SK-N-SH (cell line): Measurements from ENCODE around the gene MACROD2. TPM values are rescaled to one million over a fixed set of nuclear protein-coding genes. Genes with fewer than 3 reads are reported as not detected.

Source experiments
- CTCF ChIA-PET: fragments of 300-600, 350-600 bp; formaldehyde crosslinking; extraction: SDS; loops from one replicate; lab custom pipeline; 2021; lab: Yijun Ruan, JAX
- POLR2A ChIA-PET: fragments of 350-600 bp; sonication (Branson Sonifier 250); formaldehyde crosslinking; extraction: SDS; loops from one replicate; lab custom pipeline; 2020; ENCODE audit warnings: antibody characterized with exemption, inconsistent platforms; lab: Yijun Ruan, JAX
- DNase-seq: peaks from one replicate; pipeline ENCODE4 v3.0.0; 2012
- H2AFZ ChIP-seq: fragments of 200-600 bp; sonication (generic); 2 replicates; pipeline ENCODE4 v1.8.1; 2016; ENCODE audit warnings: antibody characterized with exemption, mild to moderate bottlenecking, low read depth
- H3F3A ChIP-seq: fragments of 200-600 bp; sonication (generic); replicated peaks from 2 replicates; pipeline ENCODE3; 2016; ENCODE audit warnings: antibody characterized with exemption, mild to moderate bottlenecking; ENCODE audit not compliant: insufficient read depth
- H3K27ac ChIP-seq, 2 experiments: fragments of 200-500 bp in 1 of 2; fragments of 200-600 bp in 1 of 2; sonication (Bioruptor generic) in 1 of 2; sonication (generic), shearing (Covaris generic) in 1 of 2; 2 replicates each; pipeline versions ENCODE4 v1.5.1 to v1.6.1; 2014 to 2016; ENCODE audit warnings: low read depth in 2 of 2, inconsistent platforms in 1 of 2, low read length in 1 of 2, mild to moderate bottlenecking in 1 of 2, mixed read lengths in 1 of 2
- H3K27me3 ChIP-seq: fragments of 200-600 bp; sonication (generic), shearing (Covaris generic); 2 replicates; pipeline ENCODE4 v1.6.1; 2016; ENCODE audit warnings: mixed run types; ENCODE audit not compliant: insufficient read depth
- H3K36me3 ChIP-seq, 2 experiments: fragments of 200-500 bp in 1 of 2; fragments of 200-600 bp in 1 of 2; sonication (Bioruptor generic) in 1 of 2; sonication (generic) in 1 of 2; replicated peaks in 1 of 2; 2 replicates each; pipeline versions ENCODE3 to v1.5.1; 2014 to 2016; ENCODE audit warnings: low read length in 1 of 2, mild to moderate bottlenecking in 1 of 2; ENCODE audit not compliant: insufficient read depth in 2 of 2, control insufficient read depth in 1 of 2
- H3K4me1 ChIP-seq, 2 experiments: fragments of 200-500 bp in 1 of 2; fragments of 200-600 bp in 1 of 2; sonication (Bioruptor generic) in 1 of 2; sonication (generic), shearing (Covaris generic) in 1 of 2; 2 replicates each; pipeline versions ENCODE4 v1.5.1 to v1.6.1; 2014 to 2016; ENCODE audit warnings: low read depth in 1 of 2, low read length in 1 of 2, mixed run types in 1 of 2; ENCODE audit not compliant: insufficient read depth in 2 of 2, control insufficient read depth in 1 of 2
- H3K4me2 ChIP-seq: fragments of 200-600 bp; sonication (generic), shearing (Covaris generic); 2 replicates; pipeline ENCODE4 v1.6.1; 2017; ENCODE audit warnings: mixed run types
- H3K4me3 ChIP-seq, 2 experiments: fragments of 200-500 bp in 1 of 2; fragments of 200-600 bp in 1 of 2; sonication (Bioruptor generic) in 1 of 2; sonication (generic), shearing (Covaris generic) in 1 of 2; 2 replicates each; pipeline versions ENCODE4 v1.5.1 to v1.8.1; 2014 to 2016; ENCODE audit warnings: low read depth in 2 of 2, inconsistent platforms in 1 of 2, low read length in 1 of 2, mild to moderate bottlenecking in 1 of 2, mixed read lengths in 1 of 2, moderate library complexity in 1 of 2
- H3K79me2 ChIP-seq: fragments of 200-600 bp; sonication (generic); 2 replicates; pipeline ENCODE4 v1.8.1; 2017; ENCODE audit warnings: mild to moderate bottlenecking; ENCODE audit not compliant: insufficient read depth
- H3K9ac ChIP-seq: fragments of 200-600 bp; sonication (generic); 2 replicates; pipeline ENCODE4 v1.6.1; 2017; ENCODE audit warnings: mixed run types
- H3K9me2 ChIP-seq: fragments of 200-600 bp; sonication (generic); 2 replicates; pipeline ENCODE4 v1.6.1; 2017; ENCODE audit warnings: mixed run types
- H3K9me3 ChIP-seq: fragments of 200-600 bp; sonication (generic); 2 replicates; pipeline ENCODE4 v1.6.1; 2017; ENCODE audit warnings: mixed run types, mild to moderate bottlenecking, moderate library complexity
- H4K20me1 ChIP-seq: fragments of 200-600 bp; sonication (generic); 2 replicates; pipeline ENCODE4 v1.6.1; 2017; ENCODE audit warnings: mild to moderate bottlenecking, mixed run types; ENCODE audit not compliant: insufficient read depth
- ELF1 ChIP-seq: IDR thresholded peaks from 2 replicates; pipeline ENCODE4 v1.4.0; 2012
- EP300 ChIP-seq, 2 experiments: IDR thresholded peaks; 2 replicates each; pipeline versions ENCODE4 v1.4.0 to v1.6.1; 2012; ENCODE audit warnings: borderline replicate concordance in 1 of 2, low read depth in 1 of 2, low read length in 1 of 2
- FOSL2 ChIP-seq: IDR thresholded peaks from 2 replicates; pipeline ENCODE4 v1.4.0; 2012; ENCODE audit warnings: low read depth, mild to moderate bottlenecking, moderate library complexity, borderline replicate concordance
- GABPA ChIP-seq: IDR thresholded peaks from 2 replicates; pipeline ENCODE4 v1.4.0; 2012; ENCODE audit warnings: low read depth, mild to moderate bottlenecking
- GATA2 ChIP-seq: sonication (generic); formaldehyde crosslinking; IDR thresholded peaks from 2 replicates; pipeline ENCODE4 v1.5.0; 2020; ENCODE audit warnings: mild to moderate bottlenecking, missing genetic modification reagents
- JUND ChIP-seq: IDR thresholded peaks from 2 replicates; pipeline ENCODE4 v1.4.0; 2012
- MXI1 ChIP-seq: IDR thresholded peaks from 2 replicates; pipeline ENCODE4 v1.6.1; 2012; ENCODE audit warnings: mild to moderate bottlenecking, low read depth, low read length, improper control_type of control experiment
- RAD21 ChIP-seq: IDR thresholded peaks from 2 replicates; pipeline ENCODE4 v1.6.1; 2012; ENCODE audit warnings: mild to moderate bottlenecking, low read length
- RFX5 ChIP-seq: IDR thresholded peaks from 2 replicates; pipeline ENCODE4 v1.6.1; 2012; ENCODE audit warnings: mild to moderate bottlenecking, improper control_type of control experiment, low read length
- TAF1 ChIP-seq: IDR thresholded peaks from 2 replicates; pipeline ENCODE4 v1.6.1; 2012; ENCODE audit warnings: low read depth, mild to moderate bottlenecking, low read length, moderate library complexity, borderline replicate concordance
- TCF12 ChIP-seq: IDR thresholded peaks from 2 replicates; pipeline ENCODE4 v1.4.0; 2012
- YY1 ChIP-seq: IDR thresholded peaks from 2 replicates; pipeline ENCODE4 v1.4.0; 2012; ENCODE audit warnings: low read depth, mild to moderate bottlenecking
- WGBS: methylation state at CpG from one replicate; pipeline ENCODE4 v1.1.6; 2017; ENCODE audit warnings: low lambda C conversion rate; 5-methylcytosine and 5-hydroxymethylcytosine counted together
- polyA plus RNA-seq, 3 experiments: library from polyadenylated mRNA; depleted of rRNA; stranded (reverse); fragments of >200 nt; gene quantifications; 2 replicates each; pipeline ENCODE4 v1.2.3, GENCODE V29; 2012
- TF ChIP-seq, protein P1 (sequence below): IDR thresholded peaks from 2 replicates; pipeline ENCODE4 v1.4.0; 2012; ENCODE audit warnings: low read depth
- TF ChIP-seq, protein P2 (sequence below): fragments of 150-350 bp; IDR thresholded peaks from 2 replicates; pipeline ENCODE4 v1.6.1; 2016; ENCODE audit warnings: mild to moderate bottlenecking, low read depth, low read length
- TF ChIP-seq, protein P3 (sequence below): IDR thresholded peaks from 2 replicates; pipeline ENCODE4 v1.4.0; 2012; ENCODE audit warnings: low read depth, borderline replicate concordance

MACROD2 gene
- polyA plus RNA-seq, 1 of the 3 experiments (the other 2 are of a cell fraction), result 0.33 TPM

- CTCF ChIA-PET, result interaction anchor here (1.1 kb wide), 1 partner anchor 37 kb away, joined by 3 read pairs; no protein-coding TSS in a partner anchor
- Histone ChIP-seq H3K4me1 (no peaks in the 10 kb centered on the region), H3K79me2 (no peaks in the 10 kb centered on the region), H3K4me2 (no peak overlapping the region), H3K27me3 (no peaks in the 10 kb centered on the region), H3K9ac (no peak overlapping the region), H2AFZ (no peak overlapping the region), H3K4me3 (no peak overlapping the region), H3K27ac (no peak overlapping the region), H3K9me3 (no peaks in the 10 kb centered on the region), H4K20me1 (no peaks in the 10 kb centered on the region), H3F3A (no peaks in the 10 kb centered on the region), H3K9me2 (no peaks in the 10 kb centered on the region), H3K36me3 (no peaks in the 10 kb centered on the region)
- DNase-seq, result no peak
- TF ChIP-seq RFX5 (no peak), GABPA (no peak), MXI1 (no peak), RAD21 (no peak), YY1 (no peak), EP300 (IDR thresholded peaks at IDR 0.05; ENCODE audit: borderline replicate concordance in 1 of 2, low read depth in 1 of 2, low read length in 1 of 2) (no peak), GATA2 (no peak), ELF1 (no peak)
- TF ChIP-seq, protein P1, sequence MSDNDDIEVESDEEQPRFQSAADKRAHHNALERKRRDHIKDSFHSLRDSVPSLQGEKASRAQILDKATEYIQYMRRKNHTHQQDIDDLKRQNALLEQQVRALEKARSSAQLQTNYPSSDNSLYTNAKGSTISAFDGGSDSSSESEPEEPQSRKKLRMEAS, result no peak
- TF ChIP-seq, protein P2, sequence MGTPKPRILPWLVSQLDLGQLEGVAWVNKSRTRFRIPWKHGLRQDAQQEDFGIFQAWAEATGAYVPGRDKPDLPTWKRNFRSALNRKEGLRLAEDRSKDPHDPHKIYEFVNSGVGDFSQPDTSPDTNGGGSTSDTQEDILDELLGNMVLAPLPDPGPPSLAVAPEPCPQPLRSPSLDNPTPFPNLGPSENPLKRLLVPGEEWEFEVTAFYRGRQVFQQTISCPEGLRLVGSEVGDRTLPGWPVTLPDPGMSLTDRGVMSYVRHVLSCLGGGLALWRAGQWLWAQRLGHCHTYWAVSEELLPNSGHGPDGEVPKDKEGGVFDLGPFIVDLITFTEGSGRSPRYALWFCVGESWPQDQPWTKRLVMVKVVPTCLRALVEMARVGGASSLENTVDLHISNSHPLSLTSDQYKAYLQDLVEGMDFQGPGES, result no peak
- TF ChIP-seq, protein P3, sequence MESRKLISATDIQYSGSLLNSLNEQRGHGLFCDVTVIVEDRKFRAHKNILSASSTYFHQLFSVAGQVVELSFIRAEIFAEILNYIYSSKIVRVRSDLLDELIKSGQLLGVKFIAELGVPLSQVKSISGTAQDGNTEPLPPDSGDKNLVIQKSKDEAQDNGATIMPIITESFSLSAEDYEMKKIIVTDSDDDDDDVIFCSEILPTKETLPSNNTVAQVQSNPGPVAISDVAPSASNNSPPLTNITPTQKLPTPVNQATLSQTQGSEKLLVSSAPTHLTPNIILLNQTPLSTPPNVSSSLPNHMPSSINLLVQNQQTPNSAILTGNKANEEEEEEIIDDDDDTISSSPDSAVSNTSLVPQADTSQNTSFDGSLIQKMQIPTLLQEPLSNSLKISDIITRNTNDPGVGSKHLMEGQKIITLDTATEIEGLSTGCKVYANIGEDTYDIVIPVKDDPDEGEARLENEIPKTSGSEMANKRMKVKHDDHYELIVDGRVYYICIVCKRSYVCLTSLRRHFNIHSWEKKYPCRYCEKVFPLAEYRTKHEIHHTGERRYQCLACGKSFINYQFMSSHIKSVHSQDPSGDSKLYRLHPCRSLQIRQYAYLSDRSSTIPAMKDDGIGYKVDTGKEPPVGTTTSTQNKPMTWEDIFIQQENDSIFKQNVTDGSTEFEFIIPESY, result no peak
- WGBS, result 77% methylated on average over 2 of the region's 2 CpGs
- POLR2A ChIA-PET, result no interaction called here
Observed at GRCh38 chr20:14566505-14566904, 571.2 kb downstream of the MACROD2 start.

DNA sequence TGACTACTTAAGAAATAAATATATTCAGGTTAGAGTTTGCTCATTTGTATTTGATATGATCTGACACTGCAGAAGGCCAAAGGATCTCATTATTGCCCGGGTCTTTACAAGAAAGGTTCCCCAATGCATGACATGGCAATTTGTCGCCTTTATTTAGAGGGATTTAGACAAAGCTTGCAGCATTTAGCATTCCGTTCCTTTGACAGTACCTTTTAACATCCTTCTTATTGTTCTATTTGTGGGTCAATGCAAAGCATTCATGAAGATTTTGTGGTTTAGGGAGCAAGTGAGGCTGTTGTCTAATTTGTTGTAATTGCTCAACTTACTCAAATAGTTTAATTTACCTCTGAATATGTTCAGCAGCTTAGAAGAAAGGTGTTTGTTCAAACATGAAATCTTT, 572.9 kb downstream of the MACROD2 start:
- CTCF ChIA-PET, result interaction anchor here (1.0 kb wide), 1 partner anchor 36 kb away, joined by 3 read pairs; no protein-coding TSS in a partner anchor
- Histone ChIP-seq H2AFZ (no peak overlapping the region), H3K27me3 (no peaks in the 10 kb centered on the region), H3K4me3 (no peak overlapping the region), H3K9me2 (no peaks in the 10 kb centered on the region), H3K4me1 (no peaks in the 10 kb centered on the region), H3K9me3 (no peaks in the 10 kb centered on the region), H3K36me3 (no peaks in the 10 kb centered on the region), H3K4me2 (no peak overlapping the region), H3K79me2 (no peaks in the 10 kb centered on the region), H3K27ac (no peak overlapping the region), H3F3A (no peaks in the 10 kb centered on the region), H3K9ac (no peak overlapping the region), H4K20me1 (no peaks in the 10 kb centered on the region)
- no peak for DNase-seq
- POLR2A ChIA-PET, result no interaction called here
- TF ChIP-seq, protein P2, result no peak
- TF ChIP-seq TCF12 (no peak), TAF1 (no peak), JUND (no peak), GABPA (no peak), EP300 (IDR thresholded peaks at IDR 0.05; ENCODE audit: borderline replicate concordance in 1 of 2, low read depth in 1 of 2, low read length in 1 of 2) (no peak), FOSL2 (no peak)
- 75% methylated on average over 3 of the region's 3 CpGs for WGBS
